T-helper 1 cell (primary cell): ENCODE data around the gene LFNG.
A peak's percentile ranks its signal among the peaks of the same experiment; 100 is the strongest.

Source experiments
- DNase-seq, 5 donors: peaks; one replicate each; pipeline ENCODE4 v3.0.0-alpha.2; 2012 to 2020

LFNG gene

GRCh38 chr7:2503056-2503941 lies 16.3 kb upstream of the LFNG start:
- no peak for DNase-seq

GRCh38 chr7:2504128-2504888 lies 15.3 kb upstream of the LFNG start:
- DNase-seq, result no peak

GRCh38 chr7:2504889-2505375 lies 14.6 kb upstream of the LFNG start:
- no peak for DNase-seq

GRCh38 chr7:2505401-2505800 lies 14.2 kb upstream of the LFNG start:
- DNase-seq, result no peak

GRCh38 chr7:2507208-2507916 lies 12.2 kb upstream of the LFNG start:
- DNase-seq, result no peak

- DNase-seq, result no peak
Measured at GRCh38 chr7:2507917-2508306, 11.7 kb upstream of the LFNG start.

DNA sequence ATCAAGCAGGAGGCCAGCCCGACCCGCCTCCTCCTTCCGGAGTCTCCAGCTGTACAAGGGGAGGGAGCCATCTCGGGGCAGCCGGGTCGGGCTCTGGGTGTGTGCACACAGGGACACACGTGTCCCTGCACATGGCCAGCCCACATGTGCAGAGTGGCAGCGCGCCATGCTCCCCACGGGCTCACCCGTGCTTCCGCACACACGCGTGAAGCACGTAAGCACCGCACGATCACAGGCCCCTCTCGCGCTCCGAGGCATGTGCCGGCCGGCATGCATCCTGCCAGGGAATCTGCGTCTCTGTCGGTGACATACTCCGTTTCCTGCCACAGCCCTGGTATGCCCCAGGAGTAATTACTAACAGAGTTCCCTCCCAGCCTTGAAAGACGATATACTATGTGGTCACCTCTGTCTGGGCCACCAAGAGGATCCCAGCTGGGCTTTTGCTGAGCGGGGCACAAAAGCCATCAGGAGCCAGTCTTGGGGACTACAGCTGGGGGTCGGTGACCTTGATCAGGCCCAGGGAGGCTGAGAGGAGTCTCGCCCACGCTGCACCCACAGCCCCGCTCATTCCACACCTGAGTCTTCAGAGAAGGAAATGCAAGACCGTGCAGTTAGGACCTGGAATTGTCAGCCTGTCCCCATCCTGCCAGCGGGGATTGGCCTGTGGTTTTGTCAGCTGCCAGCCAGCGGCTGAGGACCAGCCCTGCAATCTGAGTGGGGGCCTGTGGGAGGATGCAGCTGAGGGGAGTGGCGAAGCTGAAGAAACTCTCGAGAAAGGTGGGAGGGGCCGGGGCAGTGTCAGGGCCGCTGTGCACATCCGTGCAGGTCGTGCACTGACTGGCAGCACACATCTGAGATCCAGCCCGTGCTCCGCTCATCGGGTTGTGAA lies 11.0 kb upstream of the LFNG start:
- peak; percentile 62 to 87 (median 77) for DNase-seq

GRCh38 chr7:2509298-2509906 lies 10.2 kb upstream of the LFNG start:
- DNase-seq, result no peak

DNA sequence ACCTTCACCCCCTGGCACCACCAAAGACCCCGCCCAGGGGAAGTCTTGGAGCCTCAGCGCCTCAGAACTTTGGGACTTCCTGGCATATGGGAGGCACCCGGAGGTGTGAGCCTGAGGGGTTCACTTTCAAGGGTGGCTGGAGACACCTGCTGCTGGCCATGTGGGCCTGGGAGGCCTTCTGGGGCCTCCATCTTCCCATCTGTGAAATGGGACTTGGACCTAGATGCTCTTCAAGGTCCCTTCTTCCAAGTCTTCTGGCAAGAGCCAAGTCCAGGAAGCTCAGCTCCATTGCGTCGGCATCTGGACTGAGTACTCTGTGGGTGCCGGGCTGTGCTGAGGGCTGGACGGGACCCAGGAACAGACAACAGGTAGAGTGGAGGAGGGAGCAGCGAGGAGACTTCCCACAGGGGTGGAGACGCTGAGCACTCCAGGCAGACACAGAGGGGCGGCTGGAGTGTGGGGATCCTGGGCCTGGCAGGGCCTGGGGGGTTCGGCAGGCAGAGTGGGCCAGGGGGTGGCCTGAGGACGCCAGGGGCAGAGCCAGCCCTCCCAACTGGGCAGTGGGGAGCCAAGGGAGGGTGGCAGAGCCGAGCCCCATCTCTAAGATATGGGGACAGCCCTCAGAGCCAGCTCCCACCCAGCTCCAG lies 9.3 kb upstream of the LFNG start:
- DNase-seq, result no peak

- peak in 3 of 5 donors; percentile 48 to 79 (median 52) for DNase-seq
Measured at GRCh38 chr7:2510909-2511768, 8.4 kb upstream of the LFNG start.

GRCh38 chr7:2511769-2512168 lies 7.8 kb upstream of the LFNG start:
- DNase-seq, result no peak

DNA sequence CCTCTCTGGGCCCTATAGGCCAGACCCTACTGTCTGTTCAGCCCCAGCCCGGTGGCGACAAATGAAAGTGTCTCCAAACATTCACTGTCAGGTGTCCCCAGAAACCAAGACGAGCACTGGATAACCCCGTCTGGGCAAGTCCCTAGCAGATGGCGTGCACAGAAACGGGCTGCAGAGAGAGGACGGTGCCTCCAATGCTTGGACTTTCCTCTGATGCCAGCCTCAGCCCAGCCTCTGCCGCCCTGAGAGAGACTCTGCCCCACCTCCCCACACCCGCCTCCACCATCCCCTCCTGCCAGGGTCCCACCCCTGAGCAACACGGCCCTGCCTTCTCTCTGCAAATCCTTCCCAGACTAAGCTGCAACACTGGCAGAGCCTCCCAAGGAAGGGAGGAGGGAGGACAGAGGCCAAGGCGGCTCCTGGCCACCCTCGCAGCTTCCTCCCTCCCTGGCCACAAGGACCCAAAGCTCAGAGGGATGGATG lies 7.4 kb upstream of the LFNG start:
- DNase-seq, result no peak

- DNase-seq, result no peak
Measured at GRCh38 chr7:2512713-2513112, 6.9 kb upstream of the LFNG start.

GRCh38 chr7:2513702-2514101 lies 5.9 kb upstream of the LFNG start:
- no peak for DNase-seq

DNA sequence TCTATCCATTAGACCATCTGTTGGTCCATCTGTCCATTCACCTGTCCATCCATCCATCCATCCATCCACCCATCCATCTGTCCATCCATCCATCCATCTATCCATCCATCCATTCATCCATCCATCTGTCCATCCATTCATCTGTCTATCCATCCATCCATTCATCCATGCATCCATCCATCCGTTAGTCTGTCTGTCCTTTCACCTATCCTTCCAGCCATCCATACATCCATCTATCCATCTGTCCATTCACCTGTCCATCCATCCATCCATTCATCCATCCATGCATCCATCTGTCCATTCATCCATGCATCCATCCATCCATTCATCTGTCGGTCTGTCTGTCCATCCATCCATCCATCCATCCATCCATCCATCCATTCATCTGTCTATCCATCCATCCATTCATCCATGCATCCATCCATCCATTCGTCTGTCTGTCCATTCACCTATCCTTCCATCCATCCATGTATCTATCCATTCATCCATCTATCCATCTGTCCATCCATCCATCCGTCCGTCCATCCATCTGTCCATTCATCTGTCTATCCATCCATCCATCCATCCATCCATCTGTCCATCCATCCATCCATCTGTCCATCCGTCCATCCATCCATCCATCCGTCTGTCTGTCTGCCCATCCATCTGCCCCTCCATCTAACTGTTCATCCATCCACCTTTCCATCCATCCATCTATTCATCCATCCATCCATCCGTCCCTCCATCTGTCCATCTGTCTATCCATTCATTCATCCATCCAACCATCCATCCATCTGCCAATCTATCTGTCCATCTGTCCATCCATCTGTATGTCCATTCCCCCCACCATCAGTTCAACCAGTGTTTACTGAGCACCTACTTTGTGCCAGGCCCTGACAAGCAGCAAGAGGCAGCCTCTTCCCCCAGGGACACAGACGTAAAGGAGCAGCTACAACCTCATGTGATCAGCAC lies 4.8 kb upstream of the LFNG start:
- DNase-seq, result no peak

GRCh38 chr7:2515424-2516193 lies 4.0 kb upstream of the LFNG start:
- DNase-seq, result no peak

- no peak for DNase-seq
Measured at GRCh38 chr7:2516194-2516555, 3.4 kb upstream of the LFNG start.

DNA sequence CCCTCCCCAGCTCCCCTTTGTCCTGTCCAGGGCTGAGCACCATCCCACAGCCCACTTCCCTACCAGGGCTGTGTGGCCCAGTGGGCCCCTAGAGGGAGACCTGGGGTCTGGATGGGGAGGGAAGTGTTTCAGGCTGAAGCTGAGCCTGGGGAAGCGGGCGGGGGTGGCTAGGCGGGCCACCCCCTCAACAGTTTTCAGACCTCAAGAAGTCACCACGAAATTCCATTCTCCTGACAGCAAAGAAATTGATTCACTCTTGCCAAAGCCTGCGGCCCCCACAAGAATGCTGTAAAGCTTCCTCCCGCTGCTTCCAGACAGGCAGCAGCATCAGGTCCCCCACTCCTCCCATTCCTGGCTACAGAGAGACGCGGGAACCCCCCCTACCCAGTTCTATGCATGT lies 2.5 kb upstream of the LFNG start:
- no peak for DNase-seq
